ENCODE data around the gene CPE.

CPE gene

DNA sequence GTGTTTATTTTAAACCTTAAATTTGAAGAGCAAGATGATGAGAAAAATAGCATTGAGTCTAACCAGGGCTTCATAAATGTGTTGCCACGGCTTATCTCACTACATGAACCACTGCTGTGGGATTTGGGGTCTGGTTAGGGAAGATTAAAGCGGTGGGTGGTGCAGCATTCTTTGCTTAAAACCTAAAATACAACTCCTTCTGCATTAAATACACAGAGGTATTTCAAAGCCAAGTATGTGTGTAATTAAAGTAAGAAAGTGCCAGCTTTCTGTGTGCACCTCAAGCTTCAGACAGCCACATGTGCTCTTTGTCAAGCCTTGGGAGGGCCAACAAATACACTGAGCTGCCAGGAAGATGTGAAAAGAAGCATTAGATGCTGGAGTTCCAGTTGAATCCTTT, 128.0 kb downstream of the CPE start:
- Histone ChIP-seq H3K27me3 (ENCODE audit: insufficient read depth, poor library complexity, severe bottlenecking) (no peaks in the 10 kb centered on the region), H3K27ac (replicated peaks) (no peak overlapping the region), H3K4me3 (replicated peaks; ENCODE audit: insufficient read depth, low read length) (no peak overlapping the region)
- DNase-seq (ENCODE audit: low read depth in 1 of 2, low spot score in 1 of 2), result no peak
- TF ChIP-seq, protein P1, sequence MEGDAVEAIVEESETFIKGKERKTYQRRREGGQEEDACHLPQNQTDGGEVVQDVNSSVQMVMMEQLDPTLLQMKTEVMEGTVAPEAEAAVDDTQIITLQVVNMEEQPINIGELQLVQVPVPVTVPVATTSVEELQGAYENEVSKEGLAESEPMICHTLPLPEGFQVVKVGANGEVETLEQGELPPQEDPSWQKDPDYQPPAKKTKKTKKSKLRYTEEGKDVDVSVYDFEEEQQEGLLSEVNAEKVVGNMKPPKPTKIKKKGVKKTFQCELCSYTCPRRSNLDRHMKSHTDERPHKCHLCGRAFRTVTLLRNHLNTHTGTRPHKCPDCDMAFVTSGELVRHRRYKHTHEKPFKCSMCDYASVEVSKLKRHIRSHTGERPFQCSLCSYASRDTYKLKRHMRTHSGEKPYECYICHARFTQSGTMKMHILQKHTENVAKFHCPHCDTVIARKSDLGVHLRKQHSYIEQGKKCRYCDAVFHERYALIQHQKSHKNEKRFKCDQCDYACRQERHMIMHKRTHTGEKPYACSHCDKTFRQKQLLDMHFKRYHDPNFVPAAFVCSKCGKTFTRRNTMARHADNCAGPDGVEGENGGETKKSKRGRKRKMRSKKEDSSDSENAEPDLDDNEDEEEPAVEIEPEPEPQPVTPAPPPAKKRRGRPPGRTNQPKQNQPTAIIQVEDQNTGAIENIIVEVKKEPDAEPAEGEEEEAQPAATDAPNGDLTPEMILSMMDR (IDR thresholded peaks at IDR 0.05; ENCODE audit: insufficient read depth, low read length), result no peak
- no peak for TF ChIP-seq POLR2AphosphoS5 (IDR thresholded peaks at IDR 0.05; ENCODE audit: low read depth)
- TF ChIP-seq, protein P2, sequence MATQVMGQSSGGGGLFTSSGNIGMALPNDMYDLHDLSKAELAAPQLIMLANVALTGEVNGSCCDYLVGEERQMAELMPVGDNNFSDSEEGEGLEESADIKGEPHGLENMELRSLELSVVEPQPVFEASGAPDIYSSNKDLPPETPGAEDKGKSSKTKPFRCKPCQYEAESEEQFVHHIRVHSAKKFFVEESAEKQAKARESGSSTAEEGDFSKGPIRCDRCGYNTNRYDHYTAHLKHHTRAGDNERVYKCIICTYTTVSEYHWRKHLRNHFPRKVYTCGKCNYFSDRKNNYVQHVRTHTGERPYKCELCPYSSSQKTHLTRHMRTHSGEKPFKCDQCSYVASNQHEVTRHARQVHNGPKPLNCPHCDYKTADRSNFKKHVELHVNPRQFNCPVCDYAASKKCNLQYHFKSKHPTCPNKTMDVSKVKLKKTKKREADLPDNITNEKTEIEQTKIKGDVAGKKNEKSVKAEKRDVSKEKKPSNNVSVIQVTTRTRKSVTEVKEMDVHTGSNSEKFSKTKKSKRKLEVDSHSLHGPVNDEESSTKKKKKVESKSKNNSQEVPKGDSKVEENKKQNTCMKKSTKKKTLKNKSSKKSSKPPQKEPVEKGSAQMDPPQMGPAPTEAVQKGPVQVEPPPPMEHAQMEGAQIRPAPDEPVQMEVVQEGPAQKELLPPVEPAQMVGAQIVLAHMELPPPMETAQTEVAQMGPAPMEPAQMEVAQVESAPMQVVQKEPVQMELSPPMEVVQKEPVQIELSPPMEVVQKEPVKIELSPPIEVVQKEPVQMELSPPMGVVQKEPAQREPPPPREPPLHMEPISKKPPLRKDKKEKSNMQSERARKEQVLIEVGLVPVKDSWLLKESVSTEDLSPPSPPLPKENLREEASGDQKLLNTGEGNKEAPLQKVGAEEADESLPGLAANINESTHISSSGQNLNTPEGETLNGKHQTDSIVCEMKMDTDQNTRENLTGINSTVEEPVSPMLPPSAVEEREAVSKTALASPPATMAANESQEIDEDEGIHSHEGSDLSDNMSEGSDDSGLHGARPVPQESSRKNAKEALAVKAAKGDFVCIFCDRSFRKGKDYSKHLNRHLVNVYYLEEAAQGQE (IDR thresholded peaks at IDR 0.05; ENCODE audit: insufficient replicate concordance, low read depth), result no peak
- no peak for TF ChIP-seq GABPA (IDR thresholded peaks at IDR 0.05; ENCODE audit: low read depth)
- TF ChIP-seq SPI1 (IDR thresholded peaks at IDR 0.05; ENCODE audit: borderline replicate concordance, low read depth), result no peak

DNA sequence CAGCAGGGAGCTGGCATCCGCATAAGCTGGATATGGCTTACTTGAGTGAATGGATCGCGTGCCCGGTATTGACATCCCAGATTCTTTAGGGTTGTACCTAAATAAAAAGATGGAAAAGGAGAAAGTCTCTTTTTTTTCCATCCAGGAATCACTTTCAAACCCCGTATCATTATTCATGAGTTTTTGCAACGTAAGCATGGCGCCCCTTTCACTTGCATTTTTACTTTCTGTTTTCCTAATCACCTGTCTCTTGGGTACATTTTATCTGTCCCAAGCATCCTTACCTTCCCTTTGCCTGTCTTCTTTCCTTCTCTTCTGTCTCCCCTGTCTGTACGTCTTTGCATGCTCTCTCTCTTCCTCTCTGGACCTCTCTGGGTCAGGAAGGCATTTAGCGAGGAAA, 128.6 kb downstream of the CPE start:
- Histone ChIP-seq H3K4me3 (replicated peaks; ENCODE audit: insufficient read depth, low read length) (no peak overlapping the region), H3K27ac (replicated peaks) (no peak overlapping the region), H3K27me3 (ENCODE audit: insufficient read depth, poor library complexity, severe bottlenecking) (no peaks in the 10 kb centered on the region)
- DNase-seq (ENCODE audit: low read depth in 1 of 2, low spot score in 1 of 2), result no peak
- TF ChIP-seq POLR2AphosphoS5 (IDR thresholded peaks at IDR 0.05; ENCODE audit: low read depth), result no peak
- no peak for TF ChIP-seq SPI1 (IDR thresholded peaks at IDR 0.05; ENCODE audit: borderline replicate concordance, low read depth)

DNA sequence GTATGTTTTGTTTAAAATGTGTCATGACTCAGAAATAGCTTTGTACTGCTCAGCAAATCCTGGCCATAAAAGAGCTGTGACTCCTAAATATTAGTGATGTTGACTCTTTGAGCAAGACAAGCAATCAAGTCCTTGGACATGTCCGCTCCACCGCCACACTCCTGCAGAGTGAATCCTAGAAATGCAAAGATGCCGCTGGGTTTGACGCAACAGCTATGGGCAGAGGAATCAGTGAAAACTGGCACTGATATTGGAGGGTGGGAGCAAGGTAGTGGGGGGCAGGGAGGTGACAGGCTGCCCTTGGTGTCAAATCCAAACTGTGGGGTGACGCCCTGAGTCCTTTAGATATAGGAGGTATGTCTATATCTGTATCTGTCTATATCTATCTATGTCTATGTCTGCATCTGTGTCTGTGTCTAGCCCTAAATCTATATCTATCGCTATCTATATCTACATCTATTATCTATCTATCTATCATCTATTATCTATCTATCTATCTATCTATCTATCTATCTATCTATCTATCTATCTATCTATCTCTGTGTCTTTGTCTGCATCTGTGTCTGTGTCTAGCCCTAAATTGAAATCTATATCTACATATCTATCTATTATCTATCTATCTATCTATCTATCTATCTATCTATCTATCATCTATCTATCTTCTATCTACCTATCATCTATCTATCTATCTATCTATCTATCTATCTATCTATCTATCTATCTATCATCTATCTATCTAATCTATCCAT, 129.7 kb downstream of the CPE start:
- H3K27me3 ChIP-seq (ENCODE audit: insufficient read depth, poor library complexity, severe bottlenecking), result no peaks in the 10 kb centered on the region
- no peak overlapping the region for H3K27ac ChIP-seq (replicated peaks)
- TF ChIP-seq POLR2AphosphoS5 (IDR thresholded peaks at IDR 0.05; ENCODE audit: low read depth), result no peak
- TF ChIP-seq GABPA (IDR thresholded peaks at IDR 0.05; ENCODE audit: low read depth), result no peak
- TF ChIP-seq, protein P1 (IDR thresholded peaks at IDR 0.05; ENCODE audit: insufficient read depth, low read length), result no peak
- TF ChIP-seq, protein P2 (IDR thresholded peaks at IDR 0.05; ENCODE audit: insufficient replicate concordance, low read depth), result no peak
- no peak for TF ChIP-seq SPI1 (IDR thresholded peaks at IDR 0.05; ENCODE audit: borderline replicate concordance, low read depth)
- no peak overlapping the region for H3K4me3 ChIP-seq (replicated peaks; ENCODE audit: insufficient read depth, low read length)
- no peak for DNase-seq (ENCODE audit: low read depth in 1 of 2, low spot score in 1 of 2)

DNA sequence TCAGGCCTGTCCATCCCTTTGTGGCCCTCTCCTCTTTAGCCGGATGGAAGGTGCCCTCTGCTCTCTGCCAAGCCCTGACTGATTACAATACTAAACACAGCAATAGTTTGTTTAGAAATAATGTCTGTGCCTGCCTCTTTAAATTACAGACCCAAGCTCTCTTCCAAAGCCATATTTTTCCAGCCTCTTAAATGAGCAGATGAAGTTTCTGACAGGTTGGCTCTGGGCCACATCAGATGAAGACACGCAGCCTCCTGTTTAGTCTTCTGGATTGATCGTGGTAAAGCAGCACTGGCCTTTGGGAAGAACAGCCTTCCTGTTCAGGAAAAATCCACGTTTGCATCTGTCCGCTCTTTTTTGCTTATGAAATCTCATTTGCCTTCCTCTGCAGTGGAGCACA, 133.6 kb downstream of the CPE start:
- H3K4me3 ChIP-seq (replicated peaks; ENCODE audit: insufficient read depth, low read length), result no peak overlapping the region
- no peaks in the 10 kb centered on the region for H3K27me3 ChIP-seq (ENCODE audit: insufficient read depth, poor library complexity, severe bottlenecking)
- DNase-seq (ENCODE audit: low read depth in 1 of 2, low spot score in 1 of 2), result no peak
- H3K27ac ChIP-seq (replicated peaks), result no peak overlapping the region
- TF ChIP-seq SPI1 (IDR thresholded peaks at IDR 0.05; ENCODE audit: borderline replicate concordance, low read depth) (no peak), GABPA (IDR thresholded peaks at IDR 0.05; ENCODE audit: low read depth) (no peak)
- TF ChIP-seq, protein P2 (IDR thresholded peaks at IDR 0.05; ENCODE audit: insufficient replicate concordance, low read depth), result no peak
- TF ChIP-seq, protein P1 (IDR thresholded peaks at IDR 0.05; ENCODE audit: insufficient read depth, low read length), result no peak

Measured in HL-60 (cell line).